GM19238 (cell line): ENCODE results near the gene POLD1.
"Not testable (repeated sequence)": the region's sequence is repeated elsewhere in the genome, so short reads cannot be mapped to it uniquely, and the experiment has no call there.

Experiments
- DNase-seq: peaks from one replicate; pipeline ENCODE4 v3.0.0; 2011; ENCODE audit warnings: low spot score; ENCODE audit not compliant: insufficient read length

Gene POLD1

GRCh38 chr19:50433201-50434180 lies 49.3 kb downstream of the POLD1 start:
- no peak for DNase-seq

GRCh38 chr19:50434525-50434924 lies 50.4 kb downstream of the POLD1 start:
- no peak for DNase-seq

GRCh38 chr19:50435221-50435620 lies 51.1 kb downstream of the POLD1 start:
- DNase-seq, result no peak

DNA sequence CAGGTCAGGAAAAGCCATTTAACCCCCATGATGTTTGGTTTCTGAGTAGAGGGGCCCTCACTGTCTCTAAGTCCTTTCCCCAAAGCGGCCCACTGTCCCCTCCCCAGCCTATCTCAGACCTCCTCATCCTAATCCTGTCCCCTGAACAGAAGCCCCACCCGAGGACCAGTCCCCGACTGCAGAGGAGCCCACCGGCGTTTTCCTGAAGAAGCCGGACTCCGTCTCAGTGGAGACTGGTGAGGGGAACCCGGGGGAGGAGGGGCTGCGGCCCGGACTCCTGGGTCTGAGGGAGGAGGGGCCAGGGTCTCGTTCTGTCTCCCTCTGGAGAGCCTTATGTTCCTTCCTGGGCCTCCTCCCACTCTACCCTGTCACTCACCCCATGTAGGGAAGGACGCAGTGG lies 51.5 kb downstream of the POLD1 start:
- no peak for DNase-seq

DNA sequence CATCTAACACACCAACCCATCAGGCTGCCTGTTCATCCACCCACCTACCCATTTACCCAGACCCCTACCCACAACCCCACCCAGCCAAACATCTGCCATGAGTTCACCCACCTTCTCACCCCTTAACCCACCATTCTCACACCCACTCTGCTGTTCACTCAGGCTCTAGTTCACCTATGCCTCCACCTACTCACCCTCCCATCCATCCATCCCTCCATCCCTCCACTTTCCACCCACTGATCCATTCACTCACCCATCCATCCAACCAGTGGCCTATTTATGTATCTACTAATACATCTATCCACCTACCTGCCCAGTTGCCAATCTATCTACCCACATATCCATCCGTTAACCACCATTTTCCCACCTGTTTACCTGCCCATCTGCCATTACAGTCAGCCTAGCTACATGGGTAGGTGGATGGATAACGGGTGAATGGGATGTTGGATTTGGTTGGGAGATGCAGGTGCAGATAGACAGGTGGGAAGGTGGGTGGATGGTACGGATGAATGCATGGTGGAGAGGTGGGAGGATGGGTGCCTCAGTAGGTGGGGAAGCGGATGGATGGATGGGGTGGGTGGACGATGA lies 53.8 kb downstream of the POLD1 start:
- no peak for DNase-seq

GRCh38 chr19:50439130-50439529 lies 55.0 kb downstream of the POLD1 start:
- not testable (repeated sequence) for DNase-seq

GRCh38 chr19:50444059-50444458 lies 59.9 kb downstream of the POLD1 start:
- no peak for DNase-seq

DNA sequence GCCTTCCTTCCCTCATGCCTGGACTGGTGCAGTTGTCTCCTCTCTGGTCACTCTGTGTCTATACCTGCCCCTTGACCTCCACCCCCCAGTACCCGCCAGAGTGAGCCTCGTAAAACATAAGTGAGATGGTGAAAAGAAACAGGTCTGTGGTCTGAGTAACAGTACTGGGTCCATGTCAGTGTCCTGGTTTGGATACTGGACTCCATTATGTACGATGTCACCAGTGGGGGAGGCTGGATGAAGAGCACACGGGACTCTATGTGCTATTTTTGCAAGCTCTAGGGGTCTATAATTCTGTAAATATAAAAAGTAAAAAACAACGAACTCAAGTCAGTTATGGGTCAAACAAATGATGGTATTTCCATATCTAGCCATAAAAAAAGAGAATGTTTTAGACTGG lies 62.9 kb downstream of the POLD1 start:
- no peak for DNase-seq

- DNase-seq, result no peak
Measured at GRCh38 chr19:50447750-50448149, 63.6 kb downstream of the POLD1 start.

GRCh38 chr19:50449236-50449899 lies 65.2 kb downstream of the POLD1 start:
- DNase-seq, result no peak

DNA sequence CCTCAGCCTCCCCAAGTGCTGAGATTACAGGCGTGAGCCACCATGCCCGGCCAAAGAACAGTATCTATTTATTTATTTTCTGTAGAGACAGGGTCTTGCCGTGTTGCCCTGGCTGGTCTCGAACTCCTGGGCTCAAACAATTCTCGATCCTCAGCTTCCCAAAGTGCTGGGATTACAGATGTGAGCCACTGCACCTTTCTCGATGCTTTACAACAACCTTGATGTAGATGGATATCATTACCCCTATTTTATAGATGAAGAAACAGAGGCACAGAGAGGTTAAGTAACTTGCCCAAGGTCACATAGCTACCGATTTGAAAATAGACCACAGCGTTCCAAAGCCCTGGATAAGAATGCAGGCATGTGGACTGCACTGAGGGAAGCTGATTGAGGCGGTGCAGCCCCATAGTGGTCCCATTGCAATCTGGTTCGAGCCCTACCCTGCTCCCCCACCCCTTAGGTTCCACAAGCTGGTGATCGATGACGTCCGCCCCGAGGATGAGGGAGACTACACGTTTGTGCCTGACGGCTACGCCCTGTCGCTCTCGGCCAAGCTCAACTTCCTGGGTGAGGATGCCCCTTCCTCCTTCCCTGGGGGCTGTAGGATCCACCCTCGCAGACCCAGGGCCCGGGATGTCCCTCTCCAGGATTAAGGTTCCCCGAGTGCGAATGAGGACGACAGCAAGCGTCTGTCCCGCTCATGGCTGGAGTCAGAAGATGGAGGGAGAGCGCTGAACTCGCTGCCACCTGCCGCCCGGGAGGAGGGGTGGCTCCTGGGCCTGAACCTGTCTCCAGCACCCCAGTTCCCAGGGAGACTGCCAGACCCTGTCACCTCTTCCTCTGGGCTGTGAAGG lies 66.4 kb downstream of the POLD1 start:
- DNase-seq, result no peak

DNA sequence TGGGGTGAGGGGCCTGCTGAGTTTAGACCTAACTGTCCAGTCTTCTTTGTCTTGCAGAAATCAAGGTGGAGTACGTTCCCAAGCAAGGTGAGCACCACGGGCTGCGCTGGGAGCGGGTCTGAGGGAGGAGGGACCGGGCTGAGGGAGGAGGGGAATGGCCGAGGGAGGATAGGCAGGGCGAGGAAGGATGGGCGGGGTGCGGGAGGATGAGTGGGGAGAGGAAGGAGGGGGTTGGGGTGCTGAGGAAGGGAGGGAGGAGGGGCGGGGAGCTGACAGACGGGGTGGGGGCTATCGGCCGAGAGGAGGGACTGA lies 67.0 kb downstream of the POLD1 start:
- no peak for DNase-seq

GRCh38 chr19:50453243-50453642 lies 69.1 kb downstream of the POLD1 start:
- no peak for DNase-seq

- no peak for DNase-seq
Measured at GRCh38 chr19:50455992-50456391, 71.8 kb downstream of the POLD1 start.

DNA sequence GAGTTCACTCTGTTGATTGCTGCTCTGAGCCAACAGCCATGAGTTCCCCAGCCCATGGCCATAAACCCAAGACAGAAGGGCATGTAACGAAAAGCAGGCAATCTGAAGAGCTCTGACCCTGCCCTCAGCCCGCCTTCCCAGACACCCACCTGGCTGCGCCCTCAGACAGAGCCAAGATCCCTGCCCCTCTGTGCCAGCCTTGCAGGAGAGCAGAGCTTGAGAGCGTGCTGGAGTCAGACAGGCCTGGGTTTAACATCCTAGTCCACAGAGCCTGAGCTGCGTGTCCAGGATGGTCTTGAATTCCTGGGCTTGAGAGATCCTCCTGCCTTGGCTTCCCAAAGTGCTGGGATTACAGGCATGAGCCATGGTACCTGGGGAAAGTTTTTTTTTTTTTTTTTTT lies 73.2 kb downstream of the POLD1 start:
- DNase-seq, result no peak

GRCh38 chr19:50458396-50459066 lies 74.4 kb downstream of the POLD1 start:
- DNase-seq, result no peak

DNA sequence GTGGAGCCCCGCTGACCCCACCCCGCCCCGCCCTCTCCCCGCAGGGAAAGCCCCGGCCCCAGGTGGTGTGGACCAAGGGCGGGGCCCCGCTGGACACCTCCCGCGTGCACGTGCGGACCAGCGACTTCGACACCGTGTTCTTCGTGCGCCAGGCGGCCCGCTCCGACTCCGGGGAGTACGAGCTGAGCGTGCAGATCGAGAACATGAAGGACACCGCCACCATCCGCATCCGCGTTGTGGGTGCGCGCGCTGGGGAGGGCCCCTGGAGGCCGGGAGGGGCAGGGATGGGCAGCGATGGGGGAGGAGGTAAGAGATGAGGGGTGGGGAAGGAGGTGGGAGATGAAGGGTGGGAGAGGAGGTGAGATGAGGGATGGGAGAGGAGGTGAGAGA lies 74.9 kb downstream of the POLD1 start:
- no peak for DNase-seq

- DNase-seq, result no peak
Measured at GRCh38 chr19:50459638-50460037, 75.5 kb downstream of the POLD1 start.

- peak; percentile 88 for DNase-seq
Measured at GRCh38 chr19:50460161-50460765, 76.1 kb downstream of the POLD1 start.

DNA sequence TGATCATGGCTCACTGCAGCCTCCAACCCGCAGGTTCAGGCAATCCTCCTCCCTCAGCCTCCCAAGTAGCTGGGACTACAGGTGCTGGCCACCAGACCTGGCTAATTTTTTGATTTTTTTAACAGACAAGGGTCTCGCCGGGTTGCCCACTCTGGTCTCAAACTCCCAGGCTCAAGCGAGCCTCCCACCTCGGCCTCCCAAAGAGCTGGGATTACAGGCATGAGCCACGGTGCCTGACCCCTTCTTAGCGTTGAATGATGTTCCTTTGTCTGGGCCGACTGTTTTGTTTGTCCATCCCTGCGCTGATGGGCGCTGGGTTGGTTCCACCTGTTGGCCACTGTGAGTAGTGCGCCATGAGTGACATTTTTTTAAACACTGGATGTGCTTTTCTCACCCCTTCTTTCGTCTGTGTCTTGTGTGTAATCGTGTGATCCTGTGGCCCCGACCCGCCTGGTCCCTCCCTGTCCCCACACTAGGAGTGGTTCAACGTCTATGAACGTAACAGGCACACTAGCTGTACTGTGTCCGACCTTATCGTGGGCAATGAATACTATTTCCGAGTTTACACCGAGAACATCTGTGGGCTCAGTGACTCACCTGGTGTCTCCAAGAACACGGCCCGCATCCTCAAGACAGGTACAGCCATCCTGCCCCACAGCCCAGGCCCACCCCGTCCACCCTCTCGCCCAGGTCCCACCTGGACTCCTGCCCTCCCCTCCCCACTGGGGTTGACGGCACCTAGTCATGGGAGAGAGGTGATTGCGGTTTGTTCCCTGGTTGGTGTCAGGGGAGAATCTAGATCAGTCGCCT lies 77.1 kb downstream of the POLD1 start:
- peak; percentile 88 for DNase-seq
